Natural killer cell (primary cell): ENCODE measurements around the gene BARHL1. TPM values are rescaled to one million over a fixed set of nuclear protein-coding genes. Genes with fewer than 3 reads are reported as not detected.

Experiments used
- ATAC-seq, 3 donors: fragments of 150-1000 bp in 2 of 3; fragments of 200-7000 bp in 1 of 3; cut with Tn5 transposase; 1 replicate in 1 of 3; 2 replicates in 2 of 3; pipeline ENCODE4 v1.10.0; 2021; ENCODE audit warnings: mild to moderate bottlenecking in 2 of 3, moderate library complexity in 2 of 3
- DNase-seq, 2 donors: peaks; one replicate each; pipeline versions ENCODE4 v3.0.0 to v3.0.0-alpha.2; 2013 to 2021; ENCODE audit warnings: mixed read lengths in 1 of 2
- H3K27ac ChIP-seq: one replicate; pipeline ENCODE4 v1.5.1; 2013; ENCODE audit warnings: mild to moderate bottlenecking, low read length
- H3K27me3 ChIP-seq: one replicate; pipeline ENCODE4 v1.6.1; 2013; ENCODE audit warnings: low read length; ENCODE audit not compliant: control insufficient read depth, insufficient read depth
- H3K36me3 ChIP-seq: one replicate; pipeline ENCODE4 v1.6.1; 2013; ENCODE audit warnings: low read length; ENCODE audit not compliant: control insufficient read depth, insufficient read depth
- H3K4me1 ChIP-seq: one replicate; pipeline ENCODE4 v1.6.1; 2013; ENCODE audit warnings: low read length; ENCODE audit not compliant: control insufficient read depth, insufficient read depth
- H3K4me3 ChIP-seq: one replicate; pipeline ENCODE4 v1.5.1; 2013; ENCODE audit warnings: low read length
- H3K9me3 ChIP-seq: one replicate; pipeline ENCODE4 v1.6.1; 2013; ENCODE audit warnings: low read length; ENCODE audit not compliant: control insufficient read depth, insufficient read depth
- H3K27ac Mint-ChIP-seq, 2 donors: one replicate each; pipeline ENCODE4 v1.8.0; 2022; ENCODE audit warnings: mild to moderate bottlenecking in 2 of 2, mixed read lengths in 2 of 2, moderate library complexity in 1 of 2
- H3K27me3 Mint-ChIP-seq, 2 donors: one replicate each; pipeline ENCODE4 v1.8.0; 2022; ENCODE audit warnings: low read depth in 2 of 2, mixed read lengths in 2 of 2
- H3K36me3 Mint-ChIP-seq: one replicate; pipeline ENCODE4 v1.8.0; 2022; ENCODE audit warnings: mixed read lengths
- H3K4me1 Mint-ChIP-seq, 2 donors: one replicate each; pipeline ENCODE4 v1.8.0; 2022; ENCODE audit warnings: mixed read lengths in 2 of 2
- H3K4me3 Mint-ChIP-seq: one replicate; pipeline ENCODE4 v1.8.0; 2022; ENCODE audit warnings: mild to moderate bottlenecking, moderate library complexity, mixed read lengths
- H3K9me3 Mint-ChIP-seq, 2 donors: one replicate each; pipeline ENCODE4 v1.8.0; 2022; ENCODE audit warnings: mixed read lengths in 2 of 2
- WGBS: methylation state at CpG from one replicate; pipeline ENCODE4 v1.1.7; 2013; ENCODE audit warnings: missing lambda C conversion rate; ENCODE audit not compliant: insufficient coverage; 5-methylcytosine and 5-hydroxymethylcytosine counted together
- intact Hi-C: fragments of 100-400 bp; cut with micrococcal nuclease; formaldehyde crosslinking; loops from one replicate; pipeline ENCODE4 v1.14.2; 2022
- total RNA-seq, 4 donors: library from RNA; stranded (reverse); fragments of 120-200 nt in 1 of 4; gene quantifications; one replicate each; pipeline versions ENCODE4 v1.2.3 to v1.2.4, GENCODE V29; 2013 to 2022
- TF ChIP-seq, protein P1 (sequence below): fragments of 200-600 bp; IDR thresholded peaks from one replicate; pipeline ENCODE4 v1.8.0; 2022; ENCODE audit warnings: antibody characterized with exemption

The BARHL1 gene
- total RNA-seq, 3 donors from 2014 or later (not counting 1 experiment from before 2014, with no cell fraction given): not detected

DNA sequence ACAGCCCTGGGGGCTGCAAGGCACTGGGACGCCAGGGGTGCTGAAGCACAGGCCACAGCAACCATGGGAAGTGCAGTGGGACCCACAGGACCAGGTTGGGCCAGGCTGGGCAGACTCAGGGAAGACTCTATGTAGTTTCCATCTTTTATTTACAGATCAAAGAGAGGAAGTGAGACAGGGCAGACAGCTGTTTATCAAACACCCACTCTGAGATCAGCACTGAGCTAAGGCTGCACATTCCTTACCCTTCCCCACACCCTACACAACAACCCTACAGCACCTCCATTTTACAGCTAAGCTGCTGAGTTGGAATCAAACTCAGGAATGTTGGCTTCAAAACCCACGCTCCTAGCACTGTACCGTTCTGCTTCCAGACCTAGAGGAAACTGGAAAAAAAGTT is 19.8 kb downstream of the BARHL1 start:
- DNase-seq: no peak
- Mint-ChIP-seq H3K4me1 (no peaks in the 10 kb centered on the region), H3K4me3 (no peak overlapping the region), H3K27me3 (no peaks in the 10 kb centered on the region), H3K27ac (no peak overlapping the region), H3K36me3 (no peaks in the 10 kb centered on the region), H3K9me3 (no peaks in the 10 kb centered on the region)
- H3K9me3 ChIP-seq: no peaks in the 10 kb centered on the region
- no peak for ATAC-seq
- no peak overlapping the region for H3K4me3 ChIP-seq
- no peaks in the 10 kb centered on the region for H3K27me3 ChIP-seq
- H3K36me3 ChIP-seq: peaks cover 8% of the 10 kb centered on the region
- intact Hi-C loops: no loop called here
- H3K27ac ChIP-seq: no peak overlapping the region
- WGBS: 98% methylated on average over 3 of the region's 3 CpGs
- no peaks in the 10 kb centered on the region for H3K4me1 ChIP-seq
- TF ChIP-seq, protein P1, sequence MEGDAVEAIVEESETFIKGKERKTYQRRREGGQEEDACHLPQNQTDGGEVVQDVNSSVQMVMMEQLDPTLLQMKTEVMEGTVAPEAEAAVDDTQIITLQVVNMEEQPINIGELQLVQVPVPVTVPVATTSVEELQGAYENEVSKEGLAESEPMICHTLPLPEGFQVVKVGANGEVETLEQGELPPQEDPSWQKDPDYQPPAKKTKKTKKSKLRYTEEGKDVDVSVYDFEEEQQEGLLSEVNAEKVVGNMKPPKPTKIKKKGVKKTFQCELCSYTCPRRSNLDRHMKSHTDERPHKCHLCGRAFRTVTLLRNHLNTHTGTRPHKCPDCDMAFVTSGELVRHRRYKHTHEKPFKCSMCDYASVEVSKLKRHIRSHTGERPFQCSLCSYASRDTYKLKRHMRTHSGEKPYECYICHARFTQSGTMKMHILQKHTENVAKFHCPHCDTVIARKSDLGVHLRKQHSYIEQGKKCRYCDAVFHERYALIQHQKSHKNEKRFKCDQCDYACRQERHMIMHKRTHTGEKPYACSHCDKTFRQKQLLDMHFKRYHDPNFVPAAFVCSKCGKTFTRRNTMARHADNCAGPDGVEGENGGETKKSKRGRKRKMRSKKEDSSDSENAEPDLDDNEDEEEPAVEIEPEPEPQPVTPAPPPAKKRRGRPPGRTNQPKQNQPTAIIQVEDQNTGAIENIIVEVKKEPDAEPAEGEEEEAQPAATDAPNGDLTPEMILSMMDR: no peak

DNA sequence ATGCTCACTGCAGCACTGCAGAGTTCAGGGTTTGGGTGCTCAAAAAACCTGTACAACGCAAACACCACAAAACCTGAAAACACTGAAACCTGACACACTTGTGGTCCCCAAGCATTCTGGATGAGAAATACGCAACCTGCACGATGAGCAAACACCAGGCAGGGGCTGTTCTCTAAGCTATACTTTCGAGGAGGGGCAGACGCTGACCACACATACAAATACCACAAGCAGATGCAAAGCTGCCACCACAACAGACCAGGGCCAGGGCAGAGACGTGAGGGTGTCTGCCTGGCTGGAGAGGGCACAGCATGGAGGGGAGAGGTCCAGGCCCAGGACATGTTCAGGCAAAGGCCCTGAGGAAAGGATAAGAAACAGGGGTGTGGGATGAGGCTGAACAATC is 23.0 kb downstream of the BARHL1 start:
- ATAC-seq (no peak), DNase-seq (no peak)
- Mint-ChIP-seq H3K36me3 (no peaks in the 10 kb centered on the region), H3K4me1 (no peaks in the 10 kb centered on the region), H3K4me3 (no peak overlapping the region), H3K9me3 (no peaks in the 10 kb centered on the region), H3K27ac (no peak overlapping the region), H3K27me3 (no peaks in the 10 kb centered on the region)
- H3K4me3 ChIP-seq: no peak overlapping the region
- TF ChIP-seq, protein P1: no peak
- H3K36me3 ChIP-seq: peaks cover 24% of the 10 kb centered on the region
- no peaks in the 10 kb centered on the region for H3K9me3 ChIP-seq
- WGBS: 89% methylated on average over 5 of the region's 6 CpGs
- H3K4me1 ChIP-seq: no peaks in the 10 kb centered on the region
- intact Hi-C loops: no loop called here
- H3K27ac ChIP-seq: no peak overlapping the region
- H3K27me3 ChIP-seq: no peaks in the 10 kb centered on the region

DNA sequence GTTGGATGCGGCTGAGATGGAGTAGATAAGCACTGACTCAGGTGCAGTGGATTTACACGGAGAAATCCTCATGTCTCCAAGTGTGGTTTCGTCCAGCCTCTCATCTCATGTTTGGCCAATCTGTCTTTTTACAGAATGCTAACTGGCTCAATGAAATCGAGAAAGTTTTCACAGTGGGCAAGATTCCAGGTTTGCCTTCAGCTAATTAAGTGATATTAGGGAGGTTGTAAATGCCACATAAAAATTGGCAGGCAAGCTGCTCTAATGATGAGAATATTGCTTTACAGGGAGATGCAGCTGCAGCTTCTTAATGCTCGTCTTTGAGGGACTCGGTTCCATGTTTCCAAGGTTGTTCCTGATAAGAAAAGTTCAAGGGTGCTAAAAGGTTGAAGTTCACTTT is 23.7 kb downstream of the BARHL1 start:
- no peaks in the 10 kb centered on the region for H3K27me3 Mint-ChIP-seq
- Histone ChIP-seq H3K4me3 (no peak overlapping the region), H3K4me1 (no peaks in the 10 kb centered on the region), H3K27ac (no peak overlapping the region), H3K36me3 (peaks cover 29% of the 10 kb centered on the region), H3K27me3 (no peaks in the 10 kb centered on the region), H3K9me3 (no peaks in the 10 kb centered on the region)
- DNase-seq (no peak), ATAC-seq (no peak)
- H3K4me1 Mint-ChIP-seq: no peaks in the 10 kb centered on the region
- TF ChIP-seq, protein P1: no peak
- no peak overlapping the region for H3K4me3 Mint-ChIP-seq
- intact Hi-C loops: no loop called here
- WGBS: 94% methylated on average over 6 of the region's 6 CpGs
- H3K27ac Mint-ChIP-seq: no peak overlapping the region
- H3K9me3 Mint-ChIP-seq: no peaks in the 10 kb centered on the region
- H3K36me3 Mint-ChIP-seq: no peaks in the 10 kb centered on the region

DNA sequence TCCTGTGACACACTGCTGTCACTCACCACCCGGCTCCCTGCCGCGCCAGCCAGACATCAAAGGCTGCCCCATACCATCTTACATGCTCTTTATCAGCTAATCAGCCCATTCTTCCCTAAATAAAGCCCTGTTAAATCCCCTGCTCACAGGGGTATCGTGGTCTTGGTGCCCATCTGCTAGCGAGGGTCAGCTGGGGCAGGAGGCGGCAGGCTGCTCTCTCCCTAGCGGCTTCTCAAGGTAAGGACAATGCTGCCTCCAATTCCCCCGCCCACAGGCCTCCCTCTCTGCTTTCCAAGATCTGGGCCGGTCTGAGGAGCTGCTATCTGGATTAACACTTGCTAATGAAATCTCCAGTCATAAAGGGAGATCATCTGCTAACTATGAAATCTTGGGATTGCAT is 26.8 kb downstream of the BARHL1 start:
- intact Hi-C loops: no loop called here
- no peaks in the 10 kb centered on the region for H3K36me3 Mint-ChIP-seq

More for the DNA sequence above, 26.8 kb downstream of the BARHL1 start:
- WGBS: 91% methylated on average over 9 of the region's 9 CpGs
- no peak overlapping the region for H3K27ac ChIP-seq
- Mint-ChIP-seq H3K27ac (no peak overlapping the region), H3K27me3 (no peaks in the 10 kb centered on the region), H3K9me3 (no peaks in the 10 kb centered on the region), H3K4me1 (no peaks in the 10 kb centered on the region), H3K4me3 (no peak overlapping the region)
- TF ChIP-seq, protein P1: no peak
- H3K4me3 ChIP-seq: no peak overlapping the region
- H3K4me1 ChIP-seq: no peaks in the 10 kb centered on the region
- DNase-seq (no peak), ATAC-seq (no peak)
- peaks cover 43% of the 10 kb centered on the region for H3K36me3 ChIP-seq
- H3K27me3 ChIP-seq: no peaks in the 10 kb centered on the region
- H3K9me3 ChIP-seq: no peaks in the 10 kb centered on the region
